Measurements from ENCODE around the gene HSPBAP1. TPM values are rescaled to one million over a fixed set of nuclear protein-coding genes. Genes with fewer than 3 reads are reported as not detected.

Gene HSPBAP1
- total RNA-seq, 1 experiment from 2014 or later: 9.8 TPM

GRCh38 chr3:122694966-122695365 lies 98.7 kb downstream of the HSPBAP1 start:
- Mint-ChIP-seq H3K9me3 (no peaks in the 10 kb centered on the region), H3K36me3 (ENCODE audit: insufficient read depth in 1 of 3, low read depth in 3 of 3) (peaks cover 0 to 10% (median 0%) of the 10 kb centered on the region in 3 experiments; a peak in 2 of 7 replicates), H3K27ac (no peak overlapping the region), H3K4me1 (no peaks in the 10 kb centered on the region), H3K4me3 (no peak overlapping the region), H3K27me3 (ENCODE audit: low read depth) (no peaks in the 10 kb centered on the region)
- Histone ChIP-seq H3K27ac (ENCODE audit: insufficient read length, low read depth, low read length) (no peak overlapping the region), H2AK5ac (ENCODE audit: insufficient read length, low read length) (no peak overlapping the region), H2BK20ac (ENCODE audit: low read depth, low read length, poor library complexity, severe bottlenecking) (no peak overlapping the region), H2BK5ac (ENCODE audit: insufficient read length, low read length) (no peak overlapping the region), H3K23me2 (ENCODE audit: insufficient read length, low read depth, low read length, poor library complexity, severe bottlenecking) (no peaks in the 10 kb centered on the region), H4K8ac (replicated peaks; ENCODE audit: insufficient read length, low read depth, low read length) (no peak overlapping the region), H3K56ac (ENCODE audit: insufficient read length, low read depth, low read length) (no peak overlapping the region), H3K9me3 (ENCODE audit: control insufficient read depth, low read depth, low read length) (no peaks in the 10 kb centered on the region), H3K9ac (ENCODE audit: extremely low read depth, insufficient read length, low read length) (no peak overlapping the region), H3T11ph (ENCODE audit: low read length) (no peak overlapping the region), H2AFZ (ENCODE audit: low read length) (no peak overlapping the region), H3K23ac (ENCODE audit: insufficient read length, low read depth, low read length) (no peak overlapping the region), H3K14ac (ENCODE audit: insufficient read depth, low read length) (no peak overlapping the region), H3K18ac (ENCODE audit: insufficient read length, low read depth, low read length) (no peak overlapping the region), H4K20me1 (ENCODE audit: control insufficient read depth, insufficient read depth, insufficient read length) (no peaks in the 10 kb centered on the region), H3K79me2 (ENCODE audit: insufficient read depth, low read length) (no peaks in the 10 kb centered on the region), H2BK12ac (ENCODE audit: insufficient read length, low read depth, low read length) (no peak overlapping the region), H3K4me2 (ENCODE audit: insufficient read depth, insufficient read length, low read length) (no peak overlapping the region), H4K91ac (ENCODE audit: insufficient read length, low read depth, low read length) (no peak overlapping the region), H2BK120ac (ENCODE audit: low read depth, low read length, poor library complexity, severe bottlenecking) (no peak overlapping the region), H2BK15ac (ENCODE audit: low read depth, low read length) (no peak overlapping the region), H3K4me1 (ENCODE audit: insufficient read depth, low read length) (no peaks in the 10 kb centered on the region), H3K27me3 (ENCODE audit: insufficient read depth, low read length) (no peaks in the 10 kb centered on the region), H3K79me1 (ENCODE audit: insufficient read depth, low read depth, low read length, poor library complexity, severe bottlenecking) (no peaks in the 10 kb centered on the region), H4K5ac (ENCODE audit: insufficient read length, low read depth, low read length) (no peak overlapping the region), H3K4ac (ENCODE audit: low read depth, low read length) (no peak overlapping the region)
- DNase-seq: no peak
- TF ChIP-seq, protein P1, sequence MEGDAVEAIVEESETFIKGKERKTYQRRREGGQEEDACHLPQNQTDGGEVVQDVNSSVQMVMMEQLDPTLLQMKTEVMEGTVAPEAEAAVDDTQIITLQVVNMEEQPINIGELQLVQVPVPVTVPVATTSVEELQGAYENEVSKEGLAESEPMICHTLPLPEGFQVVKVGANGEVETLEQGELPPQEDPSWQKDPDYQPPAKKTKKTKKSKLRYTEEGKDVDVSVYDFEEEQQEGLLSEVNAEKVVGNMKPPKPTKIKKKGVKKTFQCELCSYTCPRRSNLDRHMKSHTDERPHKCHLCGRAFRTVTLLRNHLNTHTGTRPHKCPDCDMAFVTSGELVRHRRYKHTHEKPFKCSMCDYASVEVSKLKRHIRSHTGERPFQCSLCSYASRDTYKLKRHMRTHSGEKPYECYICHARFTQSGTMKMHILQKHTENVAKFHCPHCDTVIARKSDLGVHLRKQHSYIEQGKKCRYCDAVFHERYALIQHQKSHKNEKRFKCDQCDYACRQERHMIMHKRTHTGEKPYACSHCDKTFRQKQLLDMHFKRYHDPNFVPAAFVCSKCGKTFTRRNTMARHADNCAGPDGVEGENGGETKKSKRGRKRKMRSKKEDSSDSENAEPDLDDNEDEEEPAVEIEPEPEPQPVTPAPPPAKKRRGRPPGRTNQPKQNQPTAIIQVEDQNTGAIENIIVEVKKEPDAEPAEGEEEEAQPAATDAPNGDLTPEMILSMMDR (conservative IDR thresholded peaks at IDR 0.05): no peak
- WGBS (ENCODE audit: extremely low coverage, insufficient read length, low lambda C conversion rate): no CpG with 5 or more reads among the region's 7 CpGs

Data from H9 (cell line).